ENCODE data around the gene PRAC1. TPM values are rescaled to one million over a fixed set of nuclear protein-coding genes. Genes with fewer than 3 reads are reported as not detected.

The PRAC1 gene
- total and polyA plus RNA-seq, 12 donors: 2.7 TPM; not detected in 11

DNA sequence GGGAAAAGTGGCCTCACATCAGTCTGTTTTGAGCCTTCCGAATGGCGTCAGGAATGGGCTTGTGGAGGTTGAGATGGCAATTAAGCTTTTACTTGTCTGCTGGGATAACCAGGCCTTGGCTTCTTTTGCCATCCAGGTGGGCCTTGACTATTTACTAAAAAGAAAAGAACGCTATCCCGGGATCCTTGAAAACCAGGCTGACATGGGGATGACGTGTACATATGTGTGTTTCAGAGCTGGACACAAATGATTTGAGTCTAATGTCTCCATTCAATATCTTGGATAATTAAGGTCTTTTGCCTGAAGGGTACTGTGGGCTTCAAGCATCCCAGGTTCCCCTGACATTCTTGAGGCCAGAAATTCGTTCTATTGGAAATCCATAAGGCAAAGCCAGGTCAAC lies 38.8 kb upstream of the PRAC1 start:
- Histone ChIP-seq H3K9me3 (replicated peaks in 1 of 3) (no peaks in the 10 kb centered on the region), H3K27me3 (peaks cover 34% of the 10 kb centered on the region), H3K36me3 (replicated peaks in 1 of 2) (no peaks in the 10 kb centered on the region), H3K4me1 (replicated peaks in 1 of 2) (no peaks in the 10 kb centered on the region), H3K4me3 (no peak overlapping the region), H3K27ac (no peak overlapping the region)
- no peak for DNase-seq
- 64 to 85% (median 71%) methylated on average over 6 of the region's 6 CpGs for WGBS, 4 donors
- no peak for TF ChIP-seq POLR2A (IDR thresholded peaks at IDR 0.05)
- TF ChIP-seq, protein P1, sequence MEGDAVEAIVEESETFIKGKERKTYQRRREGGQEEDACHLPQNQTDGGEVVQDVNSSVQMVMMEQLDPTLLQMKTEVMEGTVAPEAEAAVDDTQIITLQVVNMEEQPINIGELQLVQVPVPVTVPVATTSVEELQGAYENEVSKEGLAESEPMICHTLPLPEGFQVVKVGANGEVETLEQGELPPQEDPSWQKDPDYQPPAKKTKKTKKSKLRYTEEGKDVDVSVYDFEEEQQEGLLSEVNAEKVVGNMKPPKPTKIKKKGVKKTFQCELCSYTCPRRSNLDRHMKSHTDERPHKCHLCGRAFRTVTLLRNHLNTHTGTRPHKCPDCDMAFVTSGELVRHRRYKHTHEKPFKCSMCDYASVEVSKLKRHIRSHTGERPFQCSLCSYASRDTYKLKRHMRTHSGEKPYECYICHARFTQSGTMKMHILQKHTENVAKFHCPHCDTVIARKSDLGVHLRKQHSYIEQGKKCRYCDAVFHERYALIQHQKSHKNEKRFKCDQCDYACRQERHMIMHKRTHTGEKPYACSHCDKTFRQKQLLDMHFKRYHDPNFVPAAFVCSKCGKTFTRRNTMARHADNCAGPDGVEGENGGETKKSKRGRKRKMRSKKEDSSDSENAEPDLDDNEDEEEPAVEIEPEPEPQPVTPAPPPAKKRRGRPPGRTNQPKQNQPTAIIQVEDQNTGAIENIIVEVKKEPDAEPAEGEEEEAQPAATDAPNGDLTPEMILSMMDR (IDR thresholded peaks at IDR 0.05): no peak
- intact Hi-C loops (cut with DNase I): no loop called here

DNA sequence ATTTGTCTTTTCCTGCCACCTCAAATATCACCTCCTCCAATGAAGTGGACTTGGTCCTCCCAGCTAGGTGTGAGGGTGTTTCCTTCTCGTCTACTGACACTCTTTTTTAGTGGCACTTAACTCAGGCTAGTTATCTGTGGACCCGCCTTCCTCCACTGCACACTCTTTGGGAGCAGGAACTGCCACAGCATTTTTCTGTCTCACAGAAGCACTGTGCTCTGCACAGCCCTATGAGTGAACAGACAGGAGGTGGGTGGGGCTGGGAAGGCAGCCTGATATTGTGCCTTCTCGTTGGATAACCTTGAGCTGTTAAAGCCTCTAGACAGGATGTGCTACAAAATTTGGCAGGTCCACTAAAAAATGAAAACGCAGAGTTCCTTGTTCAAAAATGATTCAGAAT lies 38.1 kb upstream of the PRAC1 start:
- intact Hi-C loops (cut with DNase I): no loop called here

DNA sequence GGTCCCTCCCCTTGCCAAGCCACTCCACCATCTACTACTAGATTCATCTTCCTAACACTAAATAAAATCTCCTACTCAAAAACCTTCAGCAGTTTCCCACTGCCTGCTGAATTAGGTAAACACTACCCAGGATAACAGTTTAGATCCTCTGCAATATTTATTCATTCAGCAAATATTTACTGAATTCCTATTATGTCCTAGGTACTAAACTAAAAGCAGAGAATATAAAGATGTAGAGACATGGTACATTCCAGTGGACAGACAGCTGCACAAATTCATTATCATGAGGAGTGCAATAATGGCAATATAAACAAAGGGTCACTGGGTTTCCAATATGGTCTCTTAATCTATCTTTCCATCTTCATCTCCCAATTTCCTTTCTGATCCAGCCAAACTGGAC lies 37.0 kb upstream of the PRAC1 start:
- H3K36me3 ChIP-seq (replicated peaks in 1 of 2): no peaks in the 10 kb centered on the region
- no peaks in the 10 kb centered on the region for H3K9me3 ChIP-seq (replicated peaks in 1 of 3)
- DNase-seq: no peak
- no peak overlapping the region for H3K4me3 ChIP-seq
- no peak for TF ChIP-seq POLR2A (IDR thresholded peaks at IDR 0.05)
- TF ChIP-seq, protein P1 (IDR thresholded peaks at IDR 0.05): no peak
- intact Hi-C loops (cut with DNase I): no loop called here
- H3K4me1 ChIP-seq (replicated peaks in 1 of 2): peaks cover 0 to 8% of the 10 kb centered on the region in 2 donors
- peaks cover 52% of the 10 kb centered on the region for H3K27me3 ChIP-seq
- no peak overlapping the region for H3K27ac ChIP-seq

More for the DNA sequence above, 38.1 kb upstream of the PRAC1 start:
- H3K27ac ChIP-seq: no peak overlapping the region
- H3K9me3 ChIP-seq (replicated peaks in 1 of 3): no peaks in the 10 kb centered on the region
- DNase-seq: peak; percentile 28 to 80 (median 74)
- H3K36me3 ChIP-seq (replicated peaks in 1 of 2): no peaks in the 10 kb centered on the region
- no peak for TF ChIP-seq POLR2A (IDR thresholded peaks at IDR 0.05)
- TF ChIP-seq, protein P1 (IDR thresholded peaks at IDR 0.05): no peak
- no peaks in the 10 kb centered on the region for H3K4me1 ChIP-seq (replicated peaks in 1 of 2)
- peaks cover 41% of the 10 kb centered on the region for H3K27me3 ChIP-seq
- no peak overlapping the region for H3K4me3 ChIP-seq
- 24 to 35% (median 32%) methylated on average over 4 of the region's 4 CpGs for WGBS, 4 donors

GRCh38 chr17:48757524-48757961 lies 35.2 kb upstream of the PRAC1 start:
- DNase-seq: no peak
- Histone ChIP-seq H3K4me3 (no peak overlapping the region), H3K4me1 (replicated peaks in 1 of 2) (peaks cover 0 to 19% of the 10 kb centered on the region in 2 donors), H3K9me3 (replicated peaks in 1 of 3) (no peaks in the 10 kb centered on the region), H3K27ac (no peak overlapping the region), H3K36me3 (replicated peaks in 1 of 2) (no peaks in the 10 kb centered on the region), H3K27me3 (peaks cover 59% of the 10 kb centered on the region)
- 38 to 61% (median 54%) methylated on average over 2 of the region's 2 CpGs for WGBS, 4 donors
- intact Hi-C loops (cut with DNase I): no loop called here
- no peak for TF ChIP-seq POLR2A (IDR thresholded peaks at IDR 0.05)
- TF ChIP-seq, protein P1 (IDR thresholded peaks at IDR 0.05): no peak

All from adrenal gland (tissue), 12 donors.